ENCODE data around the gene CCL25.

Gene CCL25

GRCh38 chr19:8045872-8046568, 6.5 kb upstream of the CCL25 start:
- Histone ChIP-seq H3K27ac (ENCODE audit: low read depth, low read length) (no peak overlapping the region), H3K4me1 (ENCODE audit: control insufficient read depth, insufficient read depth, low read length, unreplicated experiment) (no peaks in the 10 kb centered on the region), H3K79me2 (ENCODE audit: control insufficient read depth, insufficient read depth, low read length, unreplicated experiment) (no peaks in the 10 kb centered on the region), H3K36me3 (ENCODE audit: insufficient read depth, low read length) (no peaks in the 10 kb centered on the region), H3K27me3 (ENCODE audit: insufficient read depth, low read length) (no peaks in the 10 kb centered on the region), H3K4me3 (ENCODE audit: low read depth, low read length) (no peak overlapping the region), H2AFZ (ENCODE audit: low read length, unreplicated experiment) (no peak overlapping the region)

- Histone ChIP-seq H3K27me3 (ENCODE audit: insufficient read depth, low read length) (no peaks in the 10 kb centered on the region), H3K36me3 (ENCODE audit: insufficient read depth, low read length) (no peaks in the 10 kb centered on the region), H3K79me2 (ENCODE audit: control insufficient read depth, insufficient read depth, low read length, unreplicated experiment) (no peaks in the 10 kb centered on the region), H2AFZ (ENCODE audit: low read length, unreplicated experiment) (no peak overlapping the region), H3K4me1 (ENCODE audit: control insufficient read depth, insufficient read depth, low read length, unreplicated experiment) (no peaks in the 10 kb centered on the region), H3K4me3 (ENCODE audit: low read depth, low read length) (no peak overlapping the region), H3K27ac (ENCODE audit: low read depth, low read length) (no peak overlapping the region)
These were observed 5.9 kb upstream of the CCL25 start for GRCh38 chr19:8046569-8047165.

GRCh38 chr19:8050274-8051096, 2.1 kb upstream of the CCL25 start:
- no peaks in the 10 kb centered on the region for H3K27me3 ChIP-seq (ENCODE audit: insufficient read depth, low read length)
- H3K27ac ChIP-seq (ENCODE audit: low read depth, low read length): no peak overlapping the region
- H2AFZ ChIP-seq (ENCODE audit: low read length, unreplicated experiment): no peak overlapping the region
- no peaks in the 10 kb centered on the region for H3K4me1 ChIP-seq (ENCODE audit: control insufficient read depth, insufficient read depth, low read length, unreplicated experiment)
- no peaks in the 10 kb centered on the region for H3K79me2 ChIP-seq (ENCODE audit: control insufficient read depth, insufficient read depth, low read length, unreplicated experiment)
- peak overlapping the region; percentile 21; the same call in 1 of the 2 replicates for H3K4me3 ChIP-seq (ENCODE audit: low read depth, low read length)
- no peaks in the 10 kb centered on the region for H3K36me3 ChIP-seq (ENCODE audit: insufficient read depth, low read length)

GRCh38 chr19:8054169-8054568, 1.6 kb downstream of the CCL25 start:
- Histone ChIP-seq H3K4me1 (ENCODE audit: control insufficient read depth, insufficient read depth, low read length, unreplicated experiment) (no peaks in the 10 kb centered on the region), H3K27ac (ENCODE audit: low read depth, low read length) (no peak overlapping the region), H3K79me2 (ENCODE audit: control insufficient read depth, insufficient read depth, low read length, unreplicated experiment) (no peaks in the 10 kb centered on the region), H3K36me3 (ENCODE audit: insufficient read depth, low read length) (no peaks in the 10 kb centered on the region), H3K27me3 (ENCODE audit: insufficient read depth, low read length) (no peaks in the 10 kb centered on the region), H3K4me3 (ENCODE audit: low read depth, low read length) (no peak overlapping the region), H2AFZ (ENCODE audit: low read length, unreplicated experiment) (no peak overlapping the region)

- H3K27me3 ChIP-seq (ENCODE audit: insufficient read depth, low read length): no peaks in the 10 kb centered on the region
These were observed 4.0 kb downstream of the CCL25 start for GRCh38 chr19:8056533-8056932.

GRCh38 chr19:8057545-8058270, 5.1 kb downstream of the CCL25 start:
- no peak overlapping the region for H2AFZ ChIP-seq (ENCODE audit: low read length, unreplicated experiment)
- H3K27ac ChIP-seq (ENCODE audit: low read depth, low read length): no peak overlapping the region
- H3K4me3 ChIP-seq (ENCODE audit: low read depth, low read length): no peak overlapping the region
- no peaks in the 10 kb centered on the region for H3K36me3 ChIP-seq (ENCODE audit: insufficient read depth, low read length)
- no peaks in the 10 kb centered on the region for H3K4me1 ChIP-seq (ENCODE audit: control insufficient read depth, insufficient read depth, low read length, unreplicated experiment)
- no peaks in the 10 kb centered on the region for H3K27me3 ChIP-seq (ENCODE audit: insufficient read depth, low read length)
- H3K79me2 ChIP-seq (ENCODE audit: control insufficient read depth, insufficient read depth, low read length, unreplicated experiment): no peaks in the 10 kb centered on the region

More at GRCh38 chr19:8056533-8056932, 4.0 kb downstream of the CCL25 start:
- H3K27ac ChIP-seq (ENCODE audit: low read depth, low read length): no peak overlapping the region
- no peaks in the 10 kb centered on the region for H3K36me3 ChIP-seq (ENCODE audit: insufficient read depth, low read length)
- no peak overlapping the region for H3K4me3 ChIP-seq (ENCODE audit: low read depth, low read length)
- no peak overlapping the region for H2AFZ ChIP-seq (ENCODE audit: low read length, unreplicated experiment)
- no peaks in the 10 kb centered on the region for H3K79me2 ChIP-seq (ENCODE audit: control insufficient read depth, insufficient read depth, low read length, unreplicated experiment)
- no peaks in the 10 kb centered on the region for H3K4me1 ChIP-seq (ENCODE audit: control insufficient read depth, insufficient read depth, low read length, unreplicated experiment)

GRCh38 chr19:8064911-8065874, 12.6 kb downstream of the CCL25 start:
- Histone ChIP-seq H3K79me2 (ENCODE audit: control insufficient read depth, insufficient read depth, low read length, unreplicated experiment) (no peaks in the 10 kb centered on the region), H3K4me3 (ENCODE audit: low read depth, low read length) (no peak overlapping the region), H2AFZ (ENCODE audit: low read length, unreplicated experiment) (no peak overlapping the region), H3K27me3 (ENCODE audit: insufficient read depth, low read length) (no peaks in the 10 kb centered on the region), H3K36me3 (ENCODE audit: insufficient read depth, low read length) (no peaks in the 10 kb centered on the region), H3K4me1 (ENCODE audit: control insufficient read depth, insufficient read depth, low read length, unreplicated experiment) (no peaks in the 10 kb centered on the region), H3K27ac (ENCODE audit: low read depth, low read length) (no peak overlapping the region)

GRCh38 chr19:8065875-8066261, 13.3 kb downstream of the CCL25 start:
- Histone ChIP-seq H3K4me3 (ENCODE audit: low read depth, low read length) (no peak overlapping the region), H3K27me3 (ENCODE audit: insufficient read depth, low read length) (no peaks in the 10 kb centered on the region), H3K27ac (ENCODE audit: low read depth, low read length) (no peak overlapping the region), H3K4me1 (ENCODE audit: control insufficient read depth, insufficient read depth, low read length, unreplicated experiment) (no peaks in the 10 kb centered on the region), H3K79me2 (ENCODE audit: control insufficient read depth, insufficient read depth, low read length, unreplicated experiment) (no peaks in the 10 kb centered on the region), H2AFZ (ENCODE audit: low read length, unreplicated experiment) (no peak overlapping the region), H3K36me3 (ENCODE audit: insufficient read depth, low read length) (no peaks in the 10 kb centered on the region)

- no peaks in the 10 kb centered on the region for H3K79me2 ChIP-seq (ENCODE audit: control insufficient read depth, insufficient read depth, low read length, unreplicated experiment)
- H3K36me3 ChIP-seq (ENCODE audit: insufficient read depth, low read length): no peaks in the 10 kb centered on the region
- H3K27me3 ChIP-seq (ENCODE audit: insufficient read depth, low read length): no peaks in the 10 kb centered on the region
- H2AFZ ChIP-seq (ENCODE audit: low read length, unreplicated experiment): no peak overlapping the region
- no peak overlapping the region for H3K27ac ChIP-seq (ENCODE audit: low read depth, low read length)
- no peaks in the 10 kb centered on the region for H3K4me1 ChIP-seq (ENCODE audit: control insufficient read depth, insufficient read depth, low read length, unreplicated experiment)
- H3K4me3 ChIP-seq (ENCODE audit: low read depth, low read length): no peak overlapping the region
These were observed 16.8 kb downstream of the CCL25 start for GRCh38 chr19:8069096-8069973.

All from ACC112 (cell line).